H1 (cell line): Measurements from ENCODE around the gene NMRAL1. TPM values are rescaled to one million over a fixed set of nuclear protein-coding genes. Genes with fewer than 3 reads are reported as not detected.

Experiments
- CTCF ChIA-PET: fragments of 300-600 bp; sonication (Branson Sonifier 250); formaldehyde crosslinking; loops from one replicate; lab custom pipeline; 2021; ENCODE audit not compliant: partially characterized antibody; lab: Charles Lee
- POLR2A ChIA-PET: fragments of 300-600 bp; sonication (Branson Sonifier 250); formaldehyde crosslinking; loops from one replicate; lab custom pipeline; 2021; ENCODE audit warnings: inconsistent platforms; ENCODE audit not compliant: partially characterized antibody; lab: Charles Lee
- DNase-seq, 2 experiments: peaks; one replicate each; pipeline versions ENCODE4 v3.0.0 to v3.0.0-alpha.2; 2010 to 2022; ENCODE audit warnings: low spot score in 2 of 2, low read depth in 1 of 2, mixed read lengths in 1 of 2
- FAIRE-seq: peaks from 2 replicates; lab custom pipeline; 2011; peaks lifted over from hg19 to GRCh38; lab: Jason Lieb, UNC
- H2AFZ ChIP-seq: 2 replicates; pipeline ENCODE4 v1.8.1; 2012; ENCODE audit warnings: low read length, inconsistent platforms
- H2AK5ac ChIP-seq: 2 replicates; pipeline ENCODE4 v1.6.1; 2013; ENCODE audit warnings: low read depth, low read length
- H2BK120ac ChIP-seq: replicated peaks from 2 replicates; pipeline ENCODE3; 2013; ENCODE audit warnings: low read depth, low read length, inconsistent platforms
- H2BK12ac ChIP-seq: 2 replicates; pipeline ENCODE4 v1.6.1; 2013; ENCODE audit warnings: low read depth, low read length
- H2BK15ac ChIP-seq: 2 replicates; pipeline ENCODE4 v1.6.1; 2013; ENCODE audit warnings: low read length
- H2BK20ac ChIP-seq: 2 replicates; pipeline ENCODE4 v1.6.1; 2013; ENCODE audit warnings: low read length
- H2BK5ac ChIP-seq: 2 replicates; pipeline ENCODE4 v1.6.1; 2013; ENCODE audit warnings: low read depth, low read length
- H3K14ac ChIP-seq: 2 replicates; pipeline ENCODE4 v1.6.1; 2013; ENCODE audit warnings: inconsistent platforms; ENCODE audit not compliant: insufficient read length
- H3K18ac ChIP-seq: 2 replicates; pipeline ENCODE4 v1.6.1; 2013; ENCODE audit warnings: low read length; ENCODE audit errors: extremely low read depth
- H3K23ac ChIP-seq: 2 replicates; pipeline ENCODE4 v1.6.1; 2013; ENCODE audit warnings: inconsistent platforms; ENCODE audit not compliant: insufficient read length
- H3K23me2 ChIP-seq: 2 replicates; pipeline ENCODE4 v1.6.1; 2013; ENCODE audit warnings: low read depth, low read length
- H3K27ac ChIP-seq: 2 replicates; pipeline ENCODE4 v1.6.1; 2011; ENCODE audit warnings: low read depth, low read length, inconsistent platforms
- H3K27me3 ChIP-seq, 4 experiments: replicated peaks in 1 of 4; 1 replicate in 1 of 4; 2 replicates in 3 of 4; pipeline versions ENCODE4 v1.6.1 to v1.8.1; 2011 to 2013; ENCODE audit warnings: low read length in 3 of 4, mild to moderate bottlenecking in 3 of 4, inconsistent platforms in 2 of 4, mixed read lengths in 2 of 4, moderate library complexity in 1 of 4; ENCODE audit not compliant: control insufficient read depth in 3 of 4, insufficient read depth in 3 of 4; ENCODE audit errors: extremely low read depth in 1 of 4
- H3K36me3 ChIP-seq, 4 experiments: 2 replicates each; pipeline versions ENCODE4 v1.6.1 to v1.8.1; 2011 to 2013; ENCODE audit warnings: mild to moderate bottlenecking in 4 of 4, low read length in 3 of 4, moderate library complexity in 2 of 4, control low read depth in 1 of 4, inconsistent platforms in 1 of 4; ENCODE audit not compliant: insufficient read depth in 4 of 4, control insufficient read depth in 2 of 4
- H3K4ac ChIP-seq: replicated peaks from 2 replicates; pipeline ENCODE3; 2013; ENCODE audit warnings: low read length, low read depth, mixed read lengths, inconsistent platforms; ENCODE audit not compliant: insufficient read length
- H3K4me1 ChIP-seq, 4 experiments: replicated peaks in 1 of 4; 1 replicate in 1 of 4; 2 replicates in 3 of 4; pipeline versions ENCODE4 v1.6.1 to v1.8.1; 2011 to 2013; ENCODE audit warnings: low read length in 3 of 4, inconsistent platforms in 2 of 4, mixed read lengths in 1 of 4; ENCODE audit not compliant: insufficient read depth in 4 of 4, control insufficient read depth in 3 of 4
- H3K4me2 ChIP-seq, 2 experiments: 2 replicates each; pipeline versions ENCODE4 v1.6.1 to v1.8.1; 2011 to 2013; ENCODE audit warnings: low read depth in 2 of 2, low read length in 2 of 2, control low read depth in 1 of 2, inconsistent platforms in 1 of 2, mild to moderate bottlenecking in 1 of 2; ENCODE audit not compliant: insufficient read depth in 1 of 2
- H3K4me3 ChIP-seq, 4 experiments: fragments of 200-600, 300-600 bp in 1 of 4; sonication (generic), shearing (Covaris generic), sonication (Bioruptor Twin) in 1 of 4; 2 replicates each; pipeline versions ENCODE4 v1.5.1 to v1.8.1; 2011 to 2016; ENCODE audit warnings: low read length in 4 of 4, low read depth in 3 of 4, control low read depth in 2 of 4, inconsistent platforms in 2 of 4, mild to moderate bottlenecking in 2 of 4, mixed read lengths in 1 of 4, moderate library complexity in 1 of 4; ENCODE audit not compliant: insufficient read depth in 2 of 4; ENCODE audit errors: extremely low read depth in 1 of 4
- H3K56ac ChIP-seq: replicated peaks from 2 replicates; pipeline ENCODE3; 2013; ENCODE audit warnings: low read depth, mild to moderate bottlenecking, mixed read lengths, low read length, inconsistent platforms; ENCODE audit not compliant: insufficient read length
- H3K79me1 ChIP-seq: 2 replicates; pipeline ENCODE4 v1.6.1; 2013; ENCODE audit warnings: low read depth, low read length, control low read depth
- H3K79me2 ChIP-seq, 2 experiments: 2 replicates each; pipeline versions ENCODE4 v1.6.1 to v1.8.1; 2012 to 2013; ENCODE audit warnings: low read length in 2 of 2, mild to moderate bottlenecking in 2 of 2, inconsistent platforms in 1 of 2; ENCODE audit not compliant: insufficient read depth in 2 of 2, control insufficient read depth in 1 of 2
- H3K9ac ChIP-seq, 4 experiments: replicated peaks in 1 of 4; 1 replicate in 1 of 4; 2 replicates in 3 of 4; pipeline versions ENCODE4 v1.6.1 to v1.8.1; 2011 to 2013; ENCODE audit warnings: low read depth in 3 of 4, low read length in 3 of 4, control low read depth in 2 of 4, mild to moderate bottlenecking in 2 of 4, moderate library complexity in 2 of 4, inconsistent platforms in 1 of 4; ENCODE audit errors: extremely low read depth in 1 of 4
- H3K9me3 ChIP-seq, 2 experiments: 2 replicates each; pipeline versions ENCODE4 v1.6.1 to v1.8.1; 2012 to 2013; ENCODE audit warnings: mild to moderate bottlenecking in 2 of 2, moderate library complexity in 2 of 2, control low read depth in 1 of 2, inconsistent platforms in 1 of 2, low read depth in 1 of 2, low read length in 1 of 2, mixed read lengths in 1 of 2; ENCODE audit not compliant: insufficient read depth in 2 of 2
- H4K20me1 ChIP-seq, 2 experiments: replicated peaks in 1 of 2; 2 replicates each; pipeline versions ENCODE3 to v1.8.1; 2011 to 2013; ENCODE audit warnings: inconsistent platforms in 2 of 2, low read length in 2 of 2, mild to moderate bottlenecking in 1 of 2; ENCODE audit not compliant: insufficient read depth in 2 of 2, control insufficient read depth in 1 of 2
- H4K5ac ChIP-seq: 2 replicates; pipeline ENCODE4 v1.6.1; 2013; ENCODE audit warnings: low read length, low read depth, mixed read lengths, inconsistent platforms; ENCODE audit not compliant: insufficient read length
- H4K8ac ChIP-seq: 2 replicates; pipeline ENCODE4 v1.8.0; 2013; ENCODE audit warnings: mild to moderate bottlenecking, moderate library complexity, low read length, inconsistent platforms; ENCODE audit not compliant: insufficient read depth; ENCODE audit errors: extremely low read depth
- H4K91ac ChIP-seq: replicated peaks from 2 replicates; pipeline ENCODE3; 2013; ENCODE audit warnings: low read length, mixed read lengths, inconsistent platforms; ENCODE audit not compliant: insufficient read length
- BCL11A ChIP-seq, 2 experiments: IDR thresholded peaks; one replicate each; pipeline ENCODE4 v1.6.1; 2011; ENCODE audit warnings: low read depth in 2 of 2, low read length in 2 of 2, mild to moderate bottlenecking in 2 of 2
- BRCA1 ChIP-seq: IDR thresholded peaks from 2 replicates; pipeline ENCODE4 v1.6.1; 2012; ENCODE audit warnings: low read depth, low read length, improper control_type of control experiment
- EZH2 ChIP-seq: fragments of 200-600 bp; sonication (generic); IDR thresholded peaks from 2 replicates; pipeline ENCODE4 v1.7.1; 2012; ENCODE audit warnings: low read depth, mild to moderate bottlenecking, moderate library complexity, low read length, inconsistent platforms; ENCODE audit not compliant: severe bottlenecking
- FOSL1 ChIP-seq: IDR thresholded peaks from 2 replicates; pipeline ENCODE4 v1.6.1; 2011; ENCODE audit warnings: mild to moderate bottlenecking, low read depth, low read length, moderate library complexity; ENCODE audit not compliant: insufficient read depth
- GTF2F1 ChIP-seq: IDR thresholded peaks from 2 replicates; pipeline ENCODE4 v1.6.1; 2012; ENCODE audit warnings: low read depth, low read length, improper control_type of control experiment, borderline replicate concordance
- MAFK ChIP-seq: IDR thresholded peaks from 2 replicates; pipeline ENCODE4 v1.6.1; 2012; ENCODE audit warnings: low read depth, mild to moderate bottlenecking, improper control_type of control experiment, low read length
- MAX ChIP-seq: IDR thresholded peaks from 2 replicates; pipeline ENCODE4 v1.6.1; 2012; ENCODE audit warnings: inconsistent platforms
- POU5F1 ChIP-seq: IDR thresholded peaks from 2 replicates; pipeline ENCODE4 v1.6.1; 2011; ENCODE audit warnings: low read depth, mild to moderate bottlenecking, low read length, moderate library complexity
- RNF2 ChIP-seq: fragments of 200-900, 300-1000 bp; sonication (generic); IDR thresholded peaks from 2 replicates; pipeline ENCODE4 v1.7.1; 2016; ENCODE audit warnings: borderline replicate concordance, low read depth, mild to moderate bottlenecking, antibody characterized with exemption, low read length; ENCODE audit not compliant: poor library complexity, severe bottlenecking; ENCODE audit errors: missing control alignments
- TAF1 ChIP-seq: IDR thresholded peaks from 2 replicates; pipeline ENCODE4 v1.6.1; 2011; ENCODE audit warnings: mild to moderate bottlenecking, low read depth, low read length
- TAF7 ChIP-seq: optimal IDR thresholded peaks from 2 replicates; pipeline ENCODE3; 2011; ENCODE audit warnings: low read depth, mild to moderate bottlenecking, inconsistent platforms, low read length, moderate library complexity, borderline replicate concordance
- TBP ChIP-seq: IDR thresholded peaks from 2 replicates; pipeline ENCODE4 v1.6.1; 2011; ENCODE audit warnings: low read depth, low read length, improper control_type of control experiment
- YY1 ChIP-seq: IDR thresholded peaks from 2 replicates; pipeline ENCODE4 v1.6.1; 2011; ENCODE audit warnings: low read depth, mild to moderate bottlenecking, low read length
- ZNF274 ChIP-seq: IDR thresholded peaks from 2 replicates; pipeline ENCODE4 v1.7.0; 2012; ENCODE audit warnings: low read length, borderline replicate concordance; ENCODE audit errors: extremely low read depth
- WGBS, 2 experiments: shearing (Covaris generic) in 1 of 2; methylation state at CpG; one replicate each; pipeline versions ENCODE4 v1.1.6 to v1.1.7; 2013 to 2015; ENCODE audit warnings: low lambda C conversion rate in 2 of 2, mixed read lengths in 2 of 2, inconsistent platforms in 1 of 2, low coverage in 1 of 2, missing lambda C conversion rate in 1 of 2; ENCODE audit not compliant: insufficient replicate concordance in 2 of 2, insufficient coverage in 1 of 2, insufficient read length in 1 of 2; ENCODE audit errors: extremely low coverage in 1 of 2, missing lambda C conversion rate in 1 of 2; 5-methylcytosine and 5-hydroxymethylcytosine counted together
- polyA plus RNA-seq, 7 experiments: library from polyadenylated mRNA; depleted of rRNA in 3 of 7; stranded (reverse) in 5 of 7; unstranded in 2 of 7; fragments of >200 nt in 5 of 7; fragments of 200-250 nt in 2 of 7; gene quantifications; 1 replicate in 5 of 7; 2 replicates in 1 of 7; 4 replicates in 1 of 7; pipeline versions ENCODE4 v1.2.1 to v1.2.3, GENCODE V29; 2011 to 2013; ENCODE audit warnings: missing spikeins in 2 of 7, mixed read lengths in 2 of 7
- total RNA-seq: library from RNA; stranded (reverse); fragmentation: NEBNext Ultra II Directional; extraction: Animal tissue kit (Norgen Biotek cat#: 25700); gene quantifications from 2 replicates; pipeline ENCODE4 v1.2.1, GENCODE V29; 2021

NMRAL1 gene
- total and polyA plus RNA-seq, 2 of the 8 experiments (the other 6 are each of a cell fraction or from before 2014, with no cell fraction given), result 66.8 to 143 TPM

GRCh38 chr16:4512473-4512872 lies 38.0 kb upstream of the NMRAL1 start:
- Histone ChIP-seq H4K20me1 (peaks cover 6 to 21% of the 10 kb centered on the region in 2 experiments), H2AFZ (no peak overlapping the region), H3K27ac (no peak overlapping the region), H3K23ac (no peak overlapping the region), H3K9me3 (no peaks in the 10 kb centered on the region), H3K79me2 (peaks cover 0 to 5% of the 10 kb centered on the region in 2 experiments; a peak in 1 of 4 replicates), H3K4me3 (no peak overlapping the region), H3K36me3 (peaks cover 10 to 20% (median 15%) of the 10 kb centered on the region in 4 experiments; a peak in 6 of 8 replicates), H3K4me1 (peaks cover 0 to 5% (median 2%) of the 10 kb centered on the region in 4 experiments; a peak in 6 of 7 replicates), H3K23me2 (no peaks in the 10 kb centered on the region), H2BK5ac (no peak overlapping the region), H3K14ac (no peak overlapping the region), H3K18ac (no peak overlapping the region), H2BK120ac (no peak overlapping the region), H4K8ac (no peak overlapping the region), H2BK15ac (no peak overlapping the region), H3K4ac (no peak overlapping the region), H2BK20ac (no peak overlapping the region), H2BK12ac (no peak overlapping the region), H2AK5ac (no peak overlapping the region), H3K27me3 (no peaks in the 10 kb centered on the region), H4K5ac (no peak overlapping the region), H3K79me1 (no peaks in the 10 kb centered on the region; the same call in 1 of the 2 replicates), H3K9ac (no peak overlapping the region), H3K4me2 (no peak overlapping the region), H3K56ac (no peak overlapping the region), H4K91ac (no peak overlapping the region)
- ChIA-PET CTCF (interaction anchor here (0.7 to 35.4 kb wide), 15 partner anchors 9 to 443 kb away, joined by 3 to 968 read pairs (median 4); partner anchors contain the start of genes C16orf96, CDIP1 and DNAAF8), POLR2A (interaction anchor here (1.4 to 1.8 kb wide), 3 partner anchors 12 to 101 kb away, joined by 3 to 5 read pairs (median 3); no protein-coding TSS in a partner anchor)
- no peak for DNase-seq
- no peak for FAIRE-seq
- WGBS, 2 experiments, result 91% methylated on average over 10 of the region's 10 CpGs; no CpG with 5 or more reads in 1 of the 2 experiments
- TF ChIP-seq EZH2 (no peak), ZNF274 (no peak), GTF2F1 (no peak), BCL11A (IDR thresholded peaks at IDR 0.05; ENCODE audit: low read depth in 2 of 2, low read length in 2 of 2) (no peak), RNF2 (no peak), FOSL1 (no peak), TAF1 (no peak), TBP (no peak), POU5F1 (no peak), MAFK (no peak), TAF7 (no peak), MAX (no peak), YY1 (no peak), BRCA1 (no peak)
